Sigmoid colon (tissue), 7 donors: ENCODE results near the gene CUL4A. TPM values are rescaled to one million over a fixed set of nuclear protein-coding genes. Genes with fewer than 3 reads are reported as not detected.

Experiments
- DNase-seq: peaks from one replicate; pipeline ENCODE4 v3.0.0-alpha.2; 2019
- H3K27ac ChIP-seq, 4 donors: fragments of 200-600 bp; sonication (generic); one replicate each; pipeline ENCODE4 v1.5.1; 2016 to 2019; ENCODE audit warnings: mild to moderate bottlenecking in 1 of 4
- H3K27me3 ChIP-seq, 3 donors: fragments of 200-600 bp; sonication (generic); one replicate each; pipeline ENCODE4 v1.5.1; 2019; ENCODE audit warnings: mild to moderate bottlenecking in 1 of 3
- H3K36me3 ChIP-seq, 4 donors: fragments of 200-600 bp; sonication (generic); one replicate each; pipeline ENCODE4 v1.5.1; 2016 to 2019
- H3K4me1 ChIP-seq, 4 donors: fragments of 200-600 bp; sonication (generic); one replicate each; pipeline ENCODE4 v1.5.1; 2017 to 2019
- H3K4me3 ChIP-seq, 4 donors: fragments of 200-600 bp; sonication (generic); one replicate each; pipeline ENCODE4 v1.5.1; 2017 to 2019; ENCODE audit warnings: mild to moderate bottlenecking in 2 of 4, moderate library complexity in 1 of 4
- H3K9me3 ChIP-seq, 4 donors: fragments of 200-600 bp in 3 of 4; sonication (generic) in 3 of 4; one replicate each; pipeline versions ENCODE4 v1.5.1 to v1.6.1; 2013 to 2019
- CTCF ChIP-seq, 4 experiments: fragments of 450-650 bp in 3 of 4; fragments of 200-600 bp in 1 of 4; IDR thresholded peaks; one replicate each; pipeline ENCODE4 v1.5.1; 2016 to 2019; ENCODE audit warnings: antibody characterized with exemption in 4 of 4, mild to moderate bottlenecking in 3 of 4, moderate library complexity in 2 of 4
- EP300 ChIP-seq, 4 donors: sonication (generic); formaldehyde crosslinking; IDR thresholded peaks; one replicate each; pipeline ENCODE4 v1.6.1; 2017; ENCODE audit warnings: antibody characterized with exemption in 4 of 4
- POLR2A ChIP-seq, 2 donors: fragments of 450-650 bp; IDR thresholded peaks; one replicate each; pipeline ENCODE4 v1.6.1; 2016; ENCODE audit warnings: antibody characterized with exemption in 2 of 2, mild to moderate bottlenecking in 2 of 2, moderate library complexity in 2 of 2
- POLR2AphosphoS5 ChIP-seq, 4 donors: sonication (generic); formaldehyde crosslinking; IDR thresholded peaks; one replicate each; pipeline ENCODE4 v1.6.1; 2017; ENCODE audit warnings: antibody characterized with exemption in 4 of 4
- WGBS, 2 donors: extraction: QIAGEN DNeasy Blood & Tissue Kit; methylation state at CpG; one replicate each; pipeline ENCODE4 v1.1.7; 2013; 5-methylcytosine and 5-hydroxymethylcytosine counted together
- intact Hi-C: fragments of 100-400 bp; cut with DNase I; formaldehyde crosslinking; loops from one replicate; pipeline ENCODE4 v1.15.1; 2023
- polyA plus RNA-seq, 3 donors: library from polyadenylated mRNA; stranded (reverse); fragments of 200-250 nt; gene quantifications; one replicate each; pipeline ENCODE4 v1.2.3, GENCODE V29; 2013
- total RNA-seq, 4 donors: library from RNA; depleted of rRNA; stranded (reverse); fragments of >200 nt; gene quantifications; one replicate each; pipeline ENCODE4 v1.1.0, GENCODE V29; 2016
- donor health status: healthy with polysubstance abuse.
- donor health status: Bipolar disorder and iron deficiency.
- donor health status: healthy.

The CUL4A gene
- total and polyA plus RNA-seq, 7 donors = 22.2 to 115 (median 72.6) TPM

- no peak for DNase-seq
- no peaks in the 10 kb centered on the region for H3K9me3 ChIP-seq
- H3K36me3 ChIP-seq = no peaks in the 10 kb centered on the region
- H3K27me3 ChIP-seq = peaks cover 0 to 13% (median 0%) of the 10 kb centered on the region in 3 donors
- H3K4me1 ChIP-seq = no peaks in the 10 kb centered on the region
- H3K4me3 ChIP-seq = no peak overlapping the region
- WGBS, 2 donors = 87 to 90% methylated on average over 8 of the region's 8 CpGs
- H3K27ac ChIP-seq = no peak overlapping the region
- TF ChIP-seq EP300 (IDR thresholded peaks at IDR 0.05) (no peak), CTCF (IDR thresholded peaks at IDR 0.05) (no peak), POLR2A (IDR thresholded peaks at IDR 0.05) (no peak), POLR2AphosphoS5 (IDR thresholded peaks at IDR 0.05) (no peak)
- intact Hi-C loops = no loop called here
Measured at GRCh38 chr13:113283904-113284303, 74.5 kb downstream of the CUL4A start.

GRCh38 chr13:113288880-113289279 is 79.5 kb downstream of the CUL4A start:
- Histone ChIP-seq H3K27ac (no peak overlapping the region), H3K4me3 (no peak overlapping the region), H3K36me3 (no peaks in the 10 kb centered on the region), H3K9me3 (no peaks in the 10 kb centered on the region), H3K4me1 (peaks cover 0 to 6% (median 2%) of the 10 kb centered on the region in 4 donors), H3K27me3 (peaks cover 0 to 32% (median 5%) of the 10 kb centered on the region in 3 donors)
- intact Hi-C loops = no loop called here
- DNase-seq = no peak
- WGBS, 2 donors = 62 to 68% methylated on average over 5 of the region's 5 CpGs
- TF ChIP-seq EP300 (IDR thresholded peaks at IDR 0.05) (no peak), CTCF (IDR thresholded peaks at IDR 0.05) (no peak), POLR2AphosphoS5 (IDR thresholded peaks at IDR 0.05) (no peak), POLR2A (IDR thresholded peaks at IDR 0.05) (no peak)

- no peak overlapping the region for H3K27ac ChIP-seq
- H3K4me1 ChIP-seq = peaks cover 0 to 11% (median 5%) of the 10 kb centered on the region in 4 donors
- no peak for DNase-seq
- intact Hi-C loops = no loop called here
- WGBS, 2 donors = 63 to 78% methylated on average over 2 of the region's 2 CpGs
- H3K4me3 ChIP-seq = no peak overlapping the region
- H3K9me3 ChIP-seq = no peaks in the 10 kb centered on the region
- peaks cover 0 to 30% (median 5%) of the 10 kb centered on the region in 3 donors for H3K27me3 ChIP-seq
- TF ChIP-seq POLR2A (IDR thresholded peaks at IDR 0.05) = no peak
- no peak for TF ChIP-seq EP300 (IDR thresholded peaks at IDR 0.05)
- no peak for TF ChIP-seq CTCF (IDR thresholded peaks at IDR 0.05)
- no peak for TF ChIP-seq POLR2AphosphoS5 (IDR thresholded peaks at IDR 0.05)
- no peaks in the 10 kb centered on the region for H3K36me3 ChIP-seq
Measured at GRCh38 chr13:113291129-113291528, 81.7 kb downstream of the CUL4A start.

GRCh38 chr13:113292021-113292862 is 82.8 kb downstream of the CUL4A start:
- no peaks in the 10 kb centered on the region for H3K9me3 ChIP-seq
- no peak for DNase-seq
- intact Hi-C loops = no loop called here
- no peaks in the 10 kb centered on the region for H3K36me3 ChIP-seq
- 9% methylated on average over 22 of the region's 22 CpGs for WGBS, 2 donors
- peaks cover 0 to 13% (median 9%) of the 10 kb centered on the region in 4 donors for H3K4me1 ChIP-seq
- peak overlapping the region in 3 of 4 donors; percentile 18 to 28 (median 21) for H3K4me3 ChIP-seq
- H3K27ac ChIP-seq = peak overlapping the region in 1 of 4 donors; percentile 28
- H3K27me3 ChIP-seq = peaks cover 0 to 20% (median 5%) of the 10 kb centered on the region in 3 donors
- TF ChIP-seq POLR2AphosphoS5 (IDR thresholded peaks at IDR 0.05) (no peak), CTCF (IDR thresholded peaks at IDR 0.05) (no peak), POLR2A (IDR thresholded peaks at IDR 0.05) (no peak), EP300 (IDR thresholded peaks at IDR 0.05) (no peak)
